Motor neuron (in vitro differentiated cells): Measurements from ENCODE around the gene MRPL49. TPM values are rescaled to one million over a fixed set of nuclear protein-coding genes. Genes with fewer than 3 reads are reported as not detected.

Experiments used
- ATAC-seq, 8 experiments: fragments of 200-7000 bp; cut with Tn5 transposase; replicated peaks in 6 of 8; 2 replicates each; pipeline ENCODE4 v1.8.0; 2021; ENCODE audit warnings: mild to moderate bottlenecking in 8 of 8, moderate library complexity in 8 of 8
- H3K27ac ChIP-seq, 2 donors: fragments of 250-450 bp; sonication (Bioruptor Pico); 2 replicates each; pipeline ENCODE4 v1.9.0; 2021; ENCODE audit warnings: antibody characterized with exemption in 2 of 2, mild to moderate bottlenecking in 2 of 2, moderate library complexity in 1 of 2
- H3K4me1 ChIP-seq, 2 donors: fragments of 250-450 bp; sonication (Bioruptor Pico); replicated peaks in 1 of 2; 2 replicates each; pipeline ENCODE4 v1.6.1; 2021; ENCODE audit warnings: antibody characterized with exemption in 2 of 2, mild to moderate bottlenecking in 2 of 2, moderate library complexity in 1 of 2
- H3K4me3 ChIP-seq, 5 donors: fragments of 250-450 bp; sonication (Bioruptor Pico); 2 replicates each; pipeline ENCODE4 v1.9.0; 2021; ENCODE audit warnings: antibody characterized with exemption in 5 of 5, mild to moderate bottlenecking in 5 of 5, moderate library complexity in 4 of 5
- WGBS, 10 experiments: fragments of 450-650 bp; shearing (Covaris generic); methylation state at CpG; one replicate each; pipeline ENCODE4 v1.0.0; 2022; 5-methylcytosine and 5-hydroxymethylcytosine counted together
- in situ Hi-C, 9 experiments: fragments of 400-800 bp; cut with MboI; loops; one replicate each; pipeline ENCODE4 v1.15.0; 2021; ENCODE audit warnings: low sequenced_read_pairs in 9 of 9, low pct_unique_long_range_greater_than_20kb in 2 of 9; ENCODE audit not compliant: unreplicated experiment in 9 of 9
- total RNA-seq, 8 experiments: library from RNA; unstranded; fragments of 300-600 nt; gene quantifications; 2 replicates each; pipeline versions ENCODE4 v1.2.3 to v1.2.4, GENCODE V29; 2022

Gene MRPL49
- total RNA-seq, 8 experiments from 2014 or later = 43.2 to 75.9 (median 52.0) TPM

- WGBS, 10 experiments = 73 to 100% (median 100%) methylated on average over 1 to 6 of the region's 15 CpGs; no CpG with 5 or more reads in 5 of the 10 experiments
- H3K4me1 ChIP-seq = peaks cover 8% of the 10 kb centered on the region in 2 donors
- H3K4me3 ChIP-seq = no peak overlapping the region
- H3K27ac ChIP-seq = no peak overlapping the region
- no peak for ATAC-seq
- in situ Hi-C loops = no loop called here
Observed at GRCh38 chr11:65087827-65088226, 34.3 kb upstream of the MRPL49 start.

GRCh38 chr11:65089621-65090020 is 32.5 kb upstream of the MRPL49 start:
- no peak overlapping the region for H3K4me3 ChIP-seq
- ATAC-seq = no peak
- in situ Hi-C loops = no loop called here
- peaks cover 8% of the 10 kb centered on the region in 2 donors for H3K4me1 ChIP-seq
- H3K27ac ChIP-seq = no peak overlapping the region
- 50 to 100% (median 96%) methylated on average over 1 to 3 of the region's 4 CpGs; no CpG with 5 or more reads in 5 of the 10 experiments for WGBS, 10 experiments

GRCh38 chr11:65090628-65091027 is 31.5 kb upstream of the MRPL49 start:
- ATAC-seq = no peak
- in situ Hi-C loops = no loop called here
- H3K27ac ChIP-seq = no peak overlapping the region
- peaks cover 0 to under 1% of the 10 kb centered on the region in 2 donors for H3K4me1 ChIP-seq
- WGBS, 10 experiments = 78 to 100% (median 95%) methylated on average over 1 to 3 of the region's 4 CpGs; no CpG with 5 or more reads in 3 of the 10 experiments
- H3K4me3 ChIP-seq = no peak overlapping the region

GRCh38 chr11:65095427-65095826 is 26.7 kb upstream of the MRPL49 start:
- in situ Hi-C loops = no loop called here
- Histone ChIP-seq H3K4me3 (peak overlapping the region in 2 of 5 donors; percentile 90 to 99), H3K27ac (peak overlapping the region in 1 of 2 donors; percentile 99), H3K4me1 (peaks cover 7 to 8% of the 10 kb centered on the region in 2 donors)
- no peak for ATAC-seq
- 77 to 100% (median 94%) methylated on average over 1 to 9 of the region's 22 CpGs; no CpG with 5 or more reads in 4 of the 10 experiments for WGBS, 10 experiments

- in situ Hi-C loops = no loop called here
- Histone ChIP-seq H3K4me3 (peak within 1 kb of the TSS; percentile 79 to 99 (median 89)), H3K27ac (peak within 1 kb of the TSS; percentile 95 to 99), H3K4me1 (peaks cover 7 to 8% of the 10 kb centered on the region in 2 donors)
- WGBS, 10 experiments = 0 to 33% (median 0%) methylated on average over 1 to 4 of the region's 52 CpGs; no CpG with 5 or more reads in 7 of the 10 experiments
- ATAC-seq = peak; percentile 94 to 97 (median 96)
Observed at GRCh38 chr11:65095974-65096806, 25.9 kb upstream of the MRPL49 start, which contains the start of gene VPS51. TSS of gene VPS51 (plus strand) at chr11:65096214. CDS start at chr11:65096251, 37 bp downstream.

GRCh38 chr11:65096926-65097325 is 25.2 kb upstream of the MRPL49 start:
- in situ Hi-C loops = no loop called here
- peak overlapping the region; percentile 79 to 99 (median 89) for H3K4me3 ChIP-seq
- ATAC-seq = peak in 2 of 8 experiments; percentile 3 to 9
- 0 to 75% (median 53%) methylated on average over 1 to 6 of the region's 8 CpGs; no CpG with 5 or more reads in 4 of the 10 experiments for WGBS, 10 experiments
- peak overlapping the region; percentile 95 to 99 for H3K27ac ChIP-seq
- peaks cover 7 to 8% of the 10 kb centered on the region in 2 donors for H3K4me1 ChIP-seq

GRCh38 chr11:65100674-65101350 is 21.3 kb upstream of the MRPL49 start:
- peaks cover 6 to 7% of the 10 kb centered on the region in 2 donors for H3K4me1 ChIP-seq
- in situ Hi-C loops = no loop called here
- ATAC-seq = no peak
- no peak overlapping the region for H3K27ac ChIP-seq
- no peak overlapping the region for H3K4me3 ChIP-seq
- WGBS, 10 experiments = 79 to 95% (median 83%) methylated on average over 3 to 6 of the region's 6 CpGs; no CpG with 5 or more reads in 1 of the 10 experiments

- in situ Hi-C loops = no loop called here
- peak in 1 of 8 experiments; percentile 75 for ATAC-seq
- Histone ChIP-seq H3K4me1 (peaks cover 0 to 1% of the 10 kb centered on the region in 2 donors), H3K27ac (no peak overlapping the region), H3K4me3 (no peak overlapping the region)
- 80 to 100% (median 98%) methylated on average over 1 to 6 of the region's 8 CpGs for WGBS, 10 experiments
Observed at GRCh38 chr11:65102142-65103095, 19.7 kb upstream of the MRPL49 start.

GRCh38 chr11:65103476-65103875 is 18.6 kb upstream of the MRPL49 start:
- Histone ChIP-seq H3K27ac (no peak overlapping the region), H3K4me1 (no peaks in the 10 kb centered on the region), H3K4me3 (no peak overlapping the region)
- ATAC-seq = no peak
- in situ Hi-C loops = no loop called here

- Histone ChIP-seq H3K4me1 (no peaks in the 10 kb centered on the region), H3K4me3 (no peak overlapping the region), H3K27ac (no peak overlapping the region)
- peak in 1 of 8 experiments; percentile 30 for ATAC-seq
- in situ Hi-C loops = no loop called here
- 50 to 100% (median 87%) methylated on average over 1 to 4 of the region's 4 CpGs for WGBS, 10 experiments
Observed at GRCh38 chr11:65104628-65105027, 17.5 kb upstream of the MRPL49 start.

- ATAC-seq = no peak
- in situ Hi-C loops = no loop called here
- 68 to 98% (median 93%) methylated on average over 3 to 6 of the region's 15 CpGs; no CpG with 5 or more reads in 5 of the 10 experiments for WGBS, 10 experiments
Observed at GRCh38 chr11:65107078-65107477, 15.0 kb upstream of the MRPL49 start.

GRCh38 chr11:65107751-65108468 is 14.2 kb upstream of the MRPL49 start:
- in situ Hi-C loops = no loop called here
- 82 to 97% (median 96%) methylated on average over 2 to 7 of the region's 52 CpGs; no CpG with 5 or more reads in 7 of the 10 experiments for whole genome bisulfite sequencing, 10 experiments

More at GRCh38 chr11:65107078-65107477, 15.0 kb upstream of the MRPL49 start:
- no peak overlapping the region for H3K27ac ChIP-seq
- peaks cover 8 to 10% of the 10 kb centered on the region in 2 donors for H3K4me1 ChIP-seq
- H3K4me3 ChIP-seq = no peak overlapping the region

More at GRCh38 chr11:65107751-65108468, 14.2 kb upstream of the MRPL49 start:
- no peak overlapping the region for H3K4me3 ChIP-seq
- H3K4me1 ChIP-seq = peaks cover 8 to 10% of the 10 kb centered on the region in 2 donors
- ATAC-seq = no peak
- H3K27ac ChIP-seq = no peak overlapping the region
